SK-N-MC (cell line): ENCODE data around the gene VSIG4.

Experiments used
- EZH2 ChIP-seq: fragments of 200-600 bp; sonication (generic); IDR thresholded peaks from one replicate; pipeline ENCODE4 v1.6.1; 2017; ENCODE audit warnings: antibody characterized with exemption
- POLR2AphosphoS5 ChIP-seq: IDR thresholded peaks from 2 replicates; pipeline ENCODE4 v1.6.1; 2012; ENCODE audit warnings: mild to moderate bottlenecking, low read depth, low read length, borderline replicate concordance

GRCh38 chrX:66054978-66055377, 15.1 kb upstream of the VSIG4 start:
- TF ChIP-seq POLR2AphosphoS5 (no peak), EZH2 (no peak)
